ENCODE data around the gene IL2RA.

GRCh38 chr10:6033954-6034353 lies 28.2 kb downstream of the IL2RA start:
- TF ChIP-seq CTCF (IDR thresholded peaks at IDR 0.05) (no peak), POLR2A (IDR thresholded peaks at IDR 0.05) (no peak)

All from upper lobe of left lung (tissue), 4 donors.